Fibroblast of lung (primary cell): ENCODE results near the gene BABAM2.

Source experiments
- CTCF ChIP-seq, 2 donors: IDR thresholded peaks in 1 of 2; conservative IDR thresholded peaks in 1 of 2; 1 replicate in 1 of 2; 2 replicates in 1 of 2; pipeline ENCODE4 v1.5.1; 2011 to 2012; ENCODE audit warnings: low read length in 2 of 2, control low read depth in 1 of 2, inconsistent platforms in 1 of 2, low read depth in 1 of 2, mild to moderate bottlenecking in 1 of 2
- EZH2 ChIP-seq: IDR thresholded peaks from 2 replicates; pipeline ENCODE4 v1.5.1; 2012; ENCODE audit warnings: low read length, control low read depth, mild to moderate bottlenecking; ENCODE audit errors: missing control alignments

- no peak for TF ChIP-seq CTCF (conservative IDR thresholded peaks at IDR 0.05 in 1 of 2, IDR thresholded peaks at IDR 0.05 in 1 of 2; ENCODE audit: low read depth in 1 of 2, low read length in 2 of 2)
- TF ChIP-seq EZH2 = no peak
These were observed 478.8 kb downstream of the BABAM2 start for GRCh38 chr2:28369358-28369757.
